HG03135 (cell line): ENCODE results near the gene GLI3.

Experiments
- ATAC-seq: cut with Tn5 transposase; IDR thresholded peaks from one replicate; pipeline ENCODE4 v1.9.1; 2021; ENCODE audit warnings: mild to moderate bottlenecking, moderate library complexity; ENCODE audit not compliant: unreplicated experiment

The GLI3 gene

GRCh38 chr7:41975849-41976248 is 261.2 kb downstream of the GLI3 start:
- ATAC-seq: no peak

- no peak for ATAC-seq
Observed at GRCh38 chr7:41974870-41975557, 262.0 kb downstream of the GLI3 start.

- no peak for ATAC-seq
Observed at GRCh38 chr7:41973202-41973730, 263.7 kb downstream of the GLI3 start.

- no peak for ATAC-seq
Observed at GRCh38 chr7:41972776-41973175, 264.2 kb downstream of the GLI3 start.

- ATAC-seq: no peak
Observed at GRCh38 chr7:41972270-41972669, 264.7 kb downstream of the GLI3 start.

- no peak for ATAC-seq
Observed at GRCh38 chr7:41971640-41972187, 265.3 kb downstream of the GLI3 start.

GRCh38 chr7:41970941-41971340 is 266.1 kb downstream of the GLI3 start:
- no peak for ATAC-seq

- no peak for ATAC-seq
Observed at GRCh38 chr7:41969561-41970105, 267.4 kb downstream of the GLI3 start.

GRCh38 chr7:41967156-41967555 is 269.9 kb downstream of the GLI3 start:
- ATAC-seq: no peak

- no peak for ATAC-seq
Observed at GRCh38 chr7:41965951-41966505, 271.0 kb downstream of the GLI3 start.

GRCh38 chr7:41964849-41965745 is 271.9 kb downstream of the GLI3 start:
- no peak for ATAC-seq

- no peak for ATAC-seq
Observed at GRCh38 chr7:41964183-41964753, 272.7 kb downstream of the GLI3 start.

- ATAC-seq: no peak
Observed at GRCh38 chr7:41956705-41957104, 280.3 kb downstream of the GLI3 start.

- ATAC-seq: no peak
Observed at GRCh38 chr7:41955893-41956675, 280.9 kb downstream of the GLI3 start.

- ATAC-seq: no peak
Observed at GRCh38 chr7:41955451-41955850, 281.6 kb downstream of the GLI3 start.

GRCh38 chr7:41954976-41955375 is 282.0 kb downstream of the GLI3 start:
- ATAC-seq: no peak

GRCh38 chr7:41948503-41948902 is 288.5 kb downstream of the GLI3 start:
- no peak for ATAC-seq

- ATAC-seq: peak; percentile 93
Observed at GRCh38 chr7:41943094-41943577, 293.9 kb downstream of the GLI3 start.

GRCh38 chr7:41942468-41943093 is 294.4 kb downstream of the GLI3 start:
- ATAC-seq: peak; percentile 11
